GM19238 (cell line): ENCODE results near the gene TRIM52.

Experiments used
- DNase-seq: peaks from one replicate; pipeline ENCODE4 v3.0.0; 2011; ENCODE audit warnings: low spot score; ENCODE audit not compliant: insufficient read length

Gene TRIM52

GRCh38 chr5:181233801-181234454 lies 27.0 kb downstream of the TRIM52 start:
- no peak for DNase-seq

DNA sequence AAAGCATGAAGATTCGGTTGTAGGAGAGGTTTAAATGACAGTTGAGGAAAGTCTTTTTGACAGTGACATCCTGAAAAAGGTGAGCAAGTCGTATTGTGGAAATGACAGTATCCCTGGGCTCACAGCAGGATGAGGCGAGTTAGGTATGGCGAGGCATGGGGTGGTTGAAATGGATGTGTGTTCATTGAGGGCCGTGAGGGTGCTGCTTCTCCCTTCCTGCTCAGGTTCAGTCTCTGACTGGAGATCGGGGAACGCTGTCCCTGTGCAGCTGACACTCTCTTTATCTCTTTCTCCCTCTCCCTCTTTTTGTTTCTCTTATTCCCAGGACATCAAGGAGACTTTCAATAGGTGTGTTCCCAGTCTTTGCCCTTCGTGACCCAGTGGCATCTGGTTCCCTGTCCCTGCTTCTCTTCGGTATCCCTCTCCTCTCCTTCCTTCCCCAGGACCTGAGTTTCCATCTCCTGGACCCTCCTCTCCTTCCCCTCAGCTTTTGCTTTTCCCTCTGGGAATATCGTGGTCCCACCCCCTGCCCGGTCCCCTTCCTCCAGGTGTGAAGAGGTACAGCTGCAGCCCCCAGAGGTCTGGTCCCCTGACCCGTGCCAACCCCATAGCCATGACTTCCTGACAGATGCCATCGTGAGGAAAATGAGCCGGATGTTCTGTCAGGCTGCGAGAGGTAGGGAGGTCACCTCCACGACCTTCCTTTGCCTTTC lies 27.7 kb downstream of the TRIM52 start:
- DNase-seq: no peak

GRCh38 chr5:181232593-181232992 lies 28.4 kb downstream of the TRIM52 start:
- DNase-seq: no peak

DNA sequence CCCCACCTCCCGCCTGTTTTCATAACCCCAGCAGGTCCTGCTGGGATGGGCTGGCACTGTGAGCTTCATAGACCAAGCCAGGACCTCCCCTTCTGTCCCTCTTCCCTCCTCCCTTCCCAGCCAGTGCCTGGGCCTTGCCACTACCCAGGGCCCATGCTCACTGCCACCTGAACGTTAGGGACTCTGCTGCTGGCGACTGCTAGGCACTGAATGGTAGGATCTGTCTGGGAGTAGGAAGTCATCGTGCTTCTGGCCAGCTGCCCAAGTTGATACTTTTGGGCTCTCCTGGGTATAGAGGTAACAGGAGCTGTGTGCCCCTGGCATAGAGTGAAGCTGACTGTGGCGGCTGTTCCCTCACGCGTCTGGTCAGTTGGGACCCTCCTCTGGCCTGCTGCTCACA lies 29.5 kb downstream of the TRIM52 start:
- DNase-seq: no peak

GRCh38 chr5:181230551-181230950 lies 30.4 kb downstream of the TRIM52 start:
- no peak for DNase-seq

DNA sequence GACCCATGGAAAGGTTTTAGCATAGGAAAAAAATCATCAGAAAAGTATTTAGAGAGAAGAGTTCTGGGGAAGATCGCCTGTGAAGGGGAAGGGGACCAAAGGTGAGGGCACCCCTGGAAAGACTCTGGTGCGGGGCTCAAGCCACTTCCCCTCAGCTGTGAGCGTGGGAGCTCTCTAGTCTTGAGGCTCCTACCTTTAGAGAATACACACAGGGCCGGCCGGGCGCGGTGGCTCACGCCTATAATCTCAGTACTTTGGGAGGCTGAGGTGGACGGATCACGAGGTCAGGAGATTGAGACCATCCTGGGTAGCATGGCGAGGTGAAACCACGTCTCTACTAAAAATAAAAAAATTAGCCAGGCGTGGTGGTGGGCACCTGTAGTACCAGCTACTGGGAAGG lies 30.9 kb downstream of the TRIM52 start:
- no peak for DNase-seq

DNA sequence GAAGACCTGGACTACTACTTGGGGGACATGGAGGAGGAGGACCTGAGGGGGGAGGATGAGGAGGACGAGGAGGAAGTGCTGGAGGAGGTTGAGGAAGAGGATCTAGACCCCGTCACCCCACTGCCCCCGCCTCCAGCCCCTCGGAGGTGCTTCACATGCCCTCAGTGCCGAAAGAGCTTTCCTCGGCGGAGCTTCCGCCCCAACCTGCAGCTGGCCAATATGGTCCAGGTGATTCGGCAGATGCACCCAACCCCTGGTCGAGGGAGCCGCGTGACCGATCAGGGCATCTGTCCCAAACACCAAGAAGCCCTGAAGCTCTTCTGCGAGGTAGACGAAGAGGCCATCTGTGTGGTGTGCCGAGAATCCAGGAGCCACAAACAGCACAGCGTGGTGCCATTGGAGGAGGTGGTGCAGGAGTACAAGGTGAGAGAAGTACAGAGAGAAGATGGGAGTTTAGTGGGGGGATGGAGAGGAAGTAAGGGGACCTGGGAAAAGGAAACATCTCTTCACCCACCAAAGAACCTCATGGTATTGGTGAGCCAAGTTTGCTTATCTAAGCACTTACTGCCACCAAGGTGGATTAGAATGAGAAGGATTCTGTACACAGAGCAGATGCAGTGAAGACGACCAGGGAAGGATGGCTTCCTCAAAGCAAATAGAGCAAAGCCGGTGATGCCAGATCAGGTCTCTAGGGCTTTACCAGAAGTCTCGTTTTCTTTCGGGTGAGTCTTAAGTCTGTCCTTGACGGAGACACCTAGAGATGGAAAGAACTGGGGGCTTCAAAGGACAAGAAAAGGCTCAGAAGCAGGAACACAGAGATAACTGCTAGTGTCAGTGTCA lies 36.3 kb downstream of the TRIM52 start:
- DNase-seq: no peak

DNA sequence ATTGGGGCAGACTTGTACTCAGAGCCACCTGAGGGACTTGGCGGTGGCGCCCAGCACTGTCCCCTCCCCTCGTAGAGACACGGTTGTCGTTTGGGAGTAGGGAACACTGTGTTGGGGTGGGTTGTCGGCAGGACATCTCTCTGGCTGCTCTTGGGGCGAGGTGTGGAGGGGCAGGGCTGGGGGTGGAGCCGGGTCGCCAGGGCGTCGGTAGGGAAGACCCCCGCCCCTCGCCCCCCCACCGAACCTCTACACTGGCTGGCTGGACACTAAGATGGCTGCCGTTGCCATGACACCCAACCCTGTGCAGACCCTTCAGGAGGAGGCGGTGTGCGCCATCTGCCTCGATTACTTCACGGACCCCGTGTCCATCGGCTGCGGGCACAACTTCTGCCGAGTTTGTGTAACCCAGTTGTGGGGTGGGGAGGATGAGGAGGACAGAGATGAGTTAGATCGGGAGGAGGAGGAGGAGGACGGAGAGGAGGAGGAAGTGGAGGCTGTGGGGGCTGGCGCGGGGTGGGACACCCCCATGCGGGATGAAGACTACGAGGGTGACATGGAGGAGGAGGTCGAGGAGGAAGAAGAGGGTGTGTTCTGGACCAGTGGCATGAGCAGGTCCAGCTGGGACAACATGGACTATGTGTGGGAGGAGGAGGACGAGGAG lies 37.1 kb downstream of the TRIM52 start:
- DNase-seq: no peak

- DNase-seq: peak; percentile 82
Observed at GRCh38 chr5:181223058-181223728, 37.8 kb downstream of the TRIM52 start, which contains the start of gene TRIM41. Gene TRIM41, plus strand, starts transcription at chr5:181223281. Its CDS starts 719 bp downstream, at chr5:181224000.

DNA sequence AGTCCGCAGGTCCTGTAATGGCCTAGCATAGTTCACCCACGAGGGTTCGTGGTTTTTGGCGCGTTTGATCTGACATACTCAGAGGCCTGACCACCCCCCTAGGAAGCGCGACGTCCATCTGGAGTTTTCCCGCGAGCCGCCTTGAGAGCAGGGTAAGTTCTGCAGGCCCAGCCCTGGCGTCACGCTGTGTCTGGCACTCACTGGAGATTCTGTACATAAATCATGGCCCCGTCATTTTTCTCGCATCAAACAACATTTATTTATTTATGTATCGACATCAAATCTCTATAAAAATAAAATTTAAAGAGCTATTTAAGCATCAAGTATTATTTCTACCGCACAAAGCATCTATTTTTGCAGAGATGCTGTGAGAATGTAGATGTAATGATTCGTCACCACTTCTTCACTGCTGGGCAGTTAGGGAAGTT lies 38.3 kb downstream of the TRIM52 start:
- DNase-seq: no peak

GRCh38 chr5:181221792-181222629 lies 38.9 kb downstream of the TRIM52 start:
- no peak for DNase-seq

GRCh38 chr5:181221105-181221791 lies 39.7 kb downstream of the TRIM52 start:
- no peak for DNase-seq

- no peak for DNase-seq
Observed at GRCh38 chr5:181220178-181220515, 40.8 kb downstream of the TRIM52 start.

- no peak for DNase-seq
Observed at GRCh38 chr5:181219262-181220177, 41.4 kb downstream of the TRIM52 start.

DNA sequence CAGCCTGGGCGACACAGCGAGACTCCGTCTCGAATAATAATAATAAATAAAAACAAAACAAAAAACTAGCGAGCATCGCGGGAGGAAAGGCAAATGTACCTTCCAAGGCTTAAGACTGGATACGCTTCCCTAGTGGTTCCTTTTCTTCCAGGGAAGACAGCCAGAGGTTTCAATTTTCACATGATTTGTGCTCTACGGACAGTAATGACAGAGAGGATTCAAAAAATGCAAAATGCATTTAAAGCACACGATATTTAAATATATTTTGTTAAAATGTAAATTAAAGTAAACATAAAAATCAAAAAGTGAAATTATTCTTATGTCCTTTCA lies 42.2 kb downstream of the TRIM52 start:
- DNase-seq: no peak

DNA sequence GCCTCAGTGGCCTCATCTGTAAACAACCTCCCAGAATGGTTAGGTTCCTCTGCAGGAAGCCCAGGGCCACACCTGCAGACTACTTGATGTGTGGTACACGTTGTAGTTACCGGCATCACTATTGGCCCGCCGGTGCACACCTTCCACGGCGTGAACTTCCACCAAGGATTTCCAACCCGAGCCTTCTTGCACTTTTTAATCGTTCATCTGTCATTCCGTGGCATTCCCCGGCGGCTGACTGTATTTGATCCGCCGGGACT lies 43.2 kb downstream of the TRIM52 start:
- no peak for DNase-seq

GRCh38 chr5:181217111-181217802 lies 43.7 kb downstream of the TRIM52 start:
- DNase-seq: no peak
